MM.1S (cell line): ENCODE results near the gene TES.

ENCODE experiments used
- CTCF ChIP-seq: fragments of 300-600 bp; sonication (generic); IDR thresholded peaks from 2 replicates; pipeline ENCODE4 v1.5.1; 2016; ENCODE audit warnings: antibody characterized with exemption, low read length, mixed read lengths
- EZH2 ChIP-seq: fragments of 300-600 bp; sonication (generic); optimal IDR thresholded peaks from 2 replicates; pipeline ENCODE3; 2017; ENCODE audit warnings: low read depth, mild to moderate bottlenecking, antibody characterized with exemption, low read length, mixed read lengths
- EZH2phosphoT487 ChIP-seq: fragments of 300-600 bp; sonication (generic); IDR thresholded peaks from 2 replicates; pipeline ENCODE4 v1.6.1; 2018; ENCODE audit warnings: antibody characterized with exemption, low read length

GRCh38 chr7:116219834-116220233, 9.5 kb downstream of the TES start:
- TF ChIP-seq CTCF = no peak
- TF ChIP-seq EZH2 = no peak
- no peak for TF ChIP-seq EZH2phosphoT487
